Dermis microvascular lymphatic vessel endothelial cell (primary cell): ENCODE data around the gene PIK3C2B. TPM values are rescaled to one million over a fixed set of nuclear protein-coding genes. Genes with fewer than 3 reads are reported as not detected.

Source experiments
- total RNA-seq: library from RNA; depleted of rRNA; stranded (reverse); fragments of >200 nt; gene quantifications from 2 replicates; pipeline ENCODE4 v1.2.1, GENCODE V29; 2014

Gene PIK3C2B
- total RNA-seq, 1 donor from 2014 or later = 11.7 TPM

Other genes with a start within 250 kb of the PIK3C2B start
- 0.89 and 1.5 TPM in 2 replicates for gene PLEKHA6, start 134.9 kb downstream of the PIK3C2B start, total RNA-seq
- 17.5 and 21.1 TPM in 2 replicates for gene PPP1R15B, start 83.0 kb downstream of the PIK3C2B start, total RNA-seq
- gene MDM4, start 21.6 kb upstream of the PIK3C2B start, total RNA-seq = 9.2 and 17.6 TPM in 2 replicates
- gene LRRN2, start 190.9 kb upstream of the PIK3C2B start, total RNA-seq = 0.13 and 0.38 TPM in 2 replicates